ENCODE results near the gene ATOH8.

ATOH8 gene

GRCh38 chr2:85790499-85791188, 36.9 kb downstream of the ATOH8 start:
- no peak for DNase-seq

GRCh38 chr2:85791704-85792565, 38.1 kb downstream of the ATOH8 start:
- DNase-seq: no peak

GRCh38 chr2:85792783-85793441, 39.1 kb downstream of the ATOH8 start:
- no peak for DNase-seq

GRCh38 chr2:85793584-85793983, 39.8 kb downstream of the ATOH8 start:
- no peak for DNase-seq

GRCh38 chr2:85794038-85794441, 40.2 kb downstream of the ATOH8 start:
- DNase-seq: no peak

- no peak for DNase-seq
Observed at GRCh38 chr2:85794491-85795121, 40.8 kb downstream of the ATOH8 start.

GRCh38 chr2:85795331-85796045, 41.7 kb downstream of the ATOH8 start:
- DNase-seq: no peak

GRCh38 chr2:85796046-85796340, 42.2 kb downstream of the ATOH8 start:
- no peak for DNase-seq

GRCh38 chr2:85796341-85797262, 42.8 kb downstream of the ATOH8 start:
- no peak for DNase-seq

- DNase-seq: no peak
Observed at GRCh38 chr2:85797263-85797660, 43.5 kb downstream of the ATOH8 start.

GRCh38 chr2:85797921-85798320, 44.1 kb downstream of the ATOH8 start:
- no peak for DNase-seq

GRCh38 chr2:85799215-85799956, 45.6 kb downstream of the ATOH8 start:
- DNase-seq: no peak

- DNase-seq: no peak
Observed at GRCh38 chr2:85800586-85800985, 46.8 kb downstream of the ATOH8 start.

GRCh38 chr2:85801871-85802270, 48.1 kb downstream of the ATOH8 start:
- no peak for DNase-seq

- no peak for DNase-seq
Observed at GRCh38 chr2:85802354-85803103, 48.7 kb downstream of the ATOH8 start.

- no peak for DNase-seq
Observed at GRCh38 chr2:85803704-85804425, 50.1 kb downstream of the ATOH8 start.

GRCh38 chr2:85804583-85804982, 50.8 kb downstream of the ATOH8 start:
- DNase-seq: no peak

GRCh38 chr2:85806358-85807118, 52.7 kb downstream of the ATOH8 start:
- no peak for DNase-seq

- DNase-seq: no peak
Observed at GRCh38 chr2:85807756-85808155, 54.0 kb downstream of the ATOH8 start.
